Measurements from ENCODE around the gene TRH. TPM values are rescaled to one million over a fixed set of nuclear protein-coding genes. Genes with fewer than 3 reads are reported as not detected.

TRH gene, protein sequence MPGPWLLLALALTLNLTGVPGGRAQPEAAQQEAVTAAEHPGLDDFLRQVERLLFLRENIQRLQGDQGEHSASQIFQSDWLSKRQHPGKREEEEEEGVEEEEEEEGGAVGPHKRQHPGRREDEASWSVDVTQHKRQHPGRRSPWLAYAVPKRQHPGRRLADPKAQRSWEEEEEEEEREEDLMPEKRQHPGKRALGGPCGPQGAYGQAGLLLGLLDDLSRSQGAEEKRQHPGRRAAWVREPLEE
- not detected in 2 replicates for total RNA-seq

DNA sequence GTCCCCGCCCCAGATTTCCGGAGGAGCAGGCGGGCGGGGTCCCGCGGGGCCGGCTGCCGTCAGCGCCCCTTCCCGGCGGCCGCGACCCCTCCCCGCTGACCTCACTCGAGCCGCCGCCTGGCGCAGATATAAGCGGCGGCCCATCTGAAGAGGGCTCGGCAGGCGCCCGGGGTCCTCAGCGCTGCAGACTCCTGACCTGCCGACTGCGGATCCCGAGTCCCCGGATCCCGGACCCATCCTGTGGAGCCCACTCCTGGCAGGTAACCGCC lies at the start of gene TRH:
TRH (plus strand) TSS at position 157 of the 269 bp plus-strand sequence. CDS start 1,097 bp downstream, outside the sequence.
- H3K36me3 Mint-ChIP-seq (ENCODE audit: low read depth): no peaks in the 10 kb centered on the region
- H3K4me1 Mint-ChIP-seq: peaks cover 11% of the 10 kb centered on the region
- TF ChIP-seq, protein P1, sequence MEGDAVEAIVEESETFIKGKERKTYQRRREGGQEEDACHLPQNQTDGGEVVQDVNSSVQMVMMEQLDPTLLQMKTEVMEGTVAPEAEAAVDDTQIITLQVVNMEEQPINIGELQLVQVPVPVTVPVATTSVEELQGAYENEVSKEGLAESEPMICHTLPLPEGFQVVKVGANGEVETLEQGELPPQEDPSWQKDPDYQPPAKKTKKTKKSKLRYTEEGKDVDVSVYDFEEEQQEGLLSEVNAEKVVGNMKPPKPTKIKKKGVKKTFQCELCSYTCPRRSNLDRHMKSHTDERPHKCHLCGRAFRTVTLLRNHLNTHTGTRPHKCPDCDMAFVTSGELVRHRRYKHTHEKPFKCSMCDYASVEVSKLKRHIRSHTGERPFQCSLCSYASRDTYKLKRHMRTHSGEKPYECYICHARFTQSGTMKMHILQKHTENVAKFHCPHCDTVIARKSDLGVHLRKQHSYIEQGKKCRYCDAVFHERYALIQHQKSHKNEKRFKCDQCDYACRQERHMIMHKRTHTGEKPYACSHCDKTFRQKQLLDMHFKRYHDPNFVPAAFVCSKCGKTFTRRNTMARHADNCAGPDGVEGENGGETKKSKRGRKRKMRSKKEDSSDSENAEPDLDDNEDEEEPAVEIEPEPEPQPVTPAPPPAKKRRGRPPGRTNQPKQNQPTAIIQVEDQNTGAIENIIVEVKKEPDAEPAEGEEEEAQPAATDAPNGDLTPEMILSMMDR (IDR thresholded peaks at IDR 0.05): no peak
- ChIA-PET POLR2A (no interaction called here), CTCF (no interaction called here)
- H3K9me3 Mint-ChIP-seq: no peaks in the 10 kb centered on the region
- peak within 1 kb of the TSS; percentile 81 for H3K4me3 Mint-ChIP-seq
- peaks cover 58% of the 10 kb centered on the region for H3K27me3 Mint-ChIP-seq
- no peak for ATAC-seq (ENCODE audit: low read depth)
- no peak within 1 kb of the TSS for H3K27ac Mint-ChIP-seq
- intact Hi-C loops (cut with micrococcal nuclease): no loop called here
- no peak for DNase-seq

DNA sequence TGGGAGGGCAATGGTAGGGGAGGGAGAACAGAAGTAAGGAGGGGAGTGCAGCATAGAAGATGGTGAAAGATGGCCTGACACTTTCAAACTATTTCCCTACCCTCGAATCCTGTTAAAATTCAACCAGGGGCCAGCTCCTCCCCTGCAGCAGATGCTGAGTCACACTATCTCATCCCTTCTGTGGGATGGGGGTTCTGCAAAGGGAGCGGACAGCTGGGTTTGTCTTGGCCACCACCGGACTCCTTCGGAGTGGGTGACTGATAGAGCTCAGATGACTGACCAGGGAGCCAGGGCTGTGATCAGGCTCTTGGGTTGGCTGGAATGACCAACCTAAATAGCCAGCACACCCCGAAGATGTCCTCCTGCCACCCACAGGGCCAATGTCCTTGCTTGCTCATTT lies 47.4 kb upstream of the TRH start:
- TF ChIP-seq, protein P1 (IDR thresholded peaks at IDR 0.05): no peak
- H3K4me3 Mint-ChIP-seq: no peak overlapping the region
- POLR2A ChIA-PET: no interaction called here
- H3K9me3 Mint-ChIP-seq: peaks cover 22% of the 10 kb centered on the region
- DNase-seq (no peak), ATAC-seq (ENCODE audit: low read depth) (no peak)
- no peaks in the 10 kb centered on the region for H3K36me3 Mint-ChIP-seq (ENCODE audit: low read depth)
- no peak overlapping the region for H3K27ac Mint-ChIP-seq
- peaks cover 3% of the 10 kb centered on the region for H3K4me1 Mint-ChIP-seq
- H3K27me3 Mint-ChIP-seq: peaks cover 15% of the 10 kb centered on the region
- CTCF ChIA-PET: no interaction called here
- intact Hi-C loops (cut with micrococcal nuclease): no loop called here

DNA sequence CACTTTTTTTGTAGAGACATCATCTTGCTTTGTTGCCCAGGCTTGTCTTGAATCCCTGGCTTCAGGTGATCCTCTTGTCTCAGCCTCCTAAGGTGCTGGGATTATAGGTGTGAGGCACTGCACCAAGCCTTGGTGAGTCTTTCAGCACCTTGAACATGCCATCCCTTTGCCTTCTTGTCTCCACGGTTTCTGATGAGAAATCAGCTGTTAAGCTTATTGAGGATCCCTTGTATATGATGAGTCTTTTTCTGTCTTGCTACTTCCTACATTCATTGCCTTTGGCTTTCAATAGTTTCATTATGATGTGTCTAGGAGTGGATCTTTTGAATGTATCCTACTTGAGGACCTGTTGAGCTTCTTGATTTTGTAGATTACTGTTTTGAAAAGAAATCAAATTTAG lies 45.1 kb upstream of the TRH start:
- ATAC-seq (ENCODE audit: low read depth) (no peak), DNase-seq (no peak)
- H3K9me3 Mint-ChIP-seq: peaks cover 16% of the 10 kb centered on the region
- H3K27ac Mint-ChIP-seq: no peak overlapping the region
- no peaks in the 10 kb centered on the region for H3K36me3 Mint-ChIP-seq (ENCODE audit: low read depth)
- no peak overlapping the region for H3K4me3 Mint-ChIP-seq
- H3K27me3 Mint-ChIP-seq: peaks cover 12% of the 10 kb centered on the region
- POLR2A ChIA-PET: no interaction called here
- peaks cover 4% of the 10 kb centered on the region for H3K4me1 Mint-ChIP-seq
- CTCF ChIA-PET: interaction anchor here (1.0 to 1.4 kb wide), 2 partner anchors 11 to 13 kb away, joined by 3 to 4 read pairs; no protein-coding TSS in a partner anchor
- TF ChIP-seq, protein P1 (IDR thresholded peaks at IDR 0.05): no peak
- intact Hi-C loops (cut with micrococcal nuclease): no loop called here

DNA sequence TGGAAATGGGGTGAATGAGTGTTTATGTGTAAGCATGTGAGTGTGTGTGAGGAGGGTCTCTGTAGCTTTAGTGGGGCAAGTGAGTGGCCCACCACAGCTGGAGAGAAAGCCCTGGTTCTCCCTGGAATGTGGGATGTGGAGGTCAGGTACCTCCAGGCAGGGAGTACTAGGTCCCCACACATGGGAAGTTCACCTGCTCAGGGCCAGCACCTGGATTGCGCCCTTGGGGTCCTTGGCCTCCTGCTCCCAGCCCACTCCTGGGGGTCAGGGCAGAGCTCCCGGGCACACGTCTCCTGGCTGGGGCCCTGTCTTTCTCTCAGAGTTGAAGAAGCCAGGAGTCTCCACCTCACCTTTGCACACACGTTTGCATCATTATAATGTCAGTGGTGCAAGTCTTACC lies 41.0 kb upstream of the TRH start:
- intact Hi-C loops (cut with micrococcal nuclease): no loop called here
- POLR2A ChIA-PET: no interaction called here

More for the DNA sequence above, 41.0 kb upstream of the TRH start:
- CTCF ChIA-PET: interaction anchor here (0.9 to 2.8 kb wide), 5 partner anchors 10 to 550 kb away, joined by 3 to 30 read pairs (median 5); no protein-coding TSS in a partner anchor
- ATAC-seq (ENCODE audit: low read depth): no peak
- TF ChIP-seq, protein P1 (IDR thresholded peaks at IDR 0.05): no peak
- Mint-ChIP-seq H3K4me3 (no peak overlapping the region), H3K36me3 (ENCODE audit: low read depth) (no peaks in the 10 kb centered on the region), H3K9me3 (peaks cover 13% of the 10 kb centered on the region), H3K4me1 (peaks cover 8% of the 10 kb centered on the region), H3K27me3 (peaks cover 4% of the 10 kb centered on the region), H3K27ac (no peak overlapping the region)
- no peak for DNase-seq

Data from activated B cell treated with CpG ODN at 0.5 μM for 24 hours (primary cell).